Calu3 (cell line): ENCODE results near the gene GALNT17. TPM values are rescaled to one million over a fixed set of nuclear protein-coding genes. Genes with fewer than 3 reads are reported as not detected.

Source experiments
- BruUV-seq: library from RNA; stranded (reverse); fragments of 400-500 nt; replicated peaks from 2 replicates; lab custom pipeline; 2021; lab: Mats Ljungman, UMichigan
- CTCF ChIA-PET: fragments of 300-600 bp; sonication (Branson Sonifier 250); formaldehyde crosslinking; loops from one replicate; lab custom pipeline; 2022; ENCODE audit warnings: antibody characterized with exemption; lab: Charles Lee
- DNase-seq: peaks from one replicate; pipeline ENCODE4 v3.0.0; 2022
- H3K27ac Mint-ChIP-seq: one replicate; pipeline ENCODE4 v1.8.0; 2022; ENCODE audit warnings: mixed read lengths; ENCODE audit not compliant: unreplicated experiment
- H3K27me3 Mint-ChIP-seq: one replicate; pipeline ENCODE4 v1.8.0; 2022; ENCODE audit warnings: mixed read lengths; ENCODE audit not compliant: unreplicated experiment
- H3K36me3 Mint-ChIP-seq: one replicate; pipeline ENCODE4 v1.8.0; 2022; ENCODE audit warnings: mild to moderate bottlenecking, moderate library complexity, mixed read lengths; ENCODE audit not compliant: insufficient read depth, unreplicated experiment
- H3K4me1 Mint-ChIP-seq: one replicate; pipeline ENCODE4 v1.8.0; 2022; ENCODE audit warnings: mild to moderate bottlenecking, low read depth, mixed read lengths; ENCODE audit not compliant: unreplicated experiment
- H3K4me3 Mint-ChIP-seq: one replicate; pipeline ENCODE4 v1.8.0; 2022; ENCODE audit warnings: mild to moderate bottlenecking, low read depth, moderate library complexity, mixed read lengths; ENCODE audit not compliant: unreplicated experiment
- H3K9me3 Mint-ChIP-seq: one replicate; pipeline ENCODE4 v1.8.0; 2022; ENCODE audit warnings: low read depth, mixed read lengths; ENCODE audit not compliant: unreplicated experiment
- intact Hi-C: fragments of 100-400 bp; cut with micrococcal nuclease; formaldehyde crosslinking; loops from one replicate; pipeline ENCODE4 v1.10.0; 2022; ENCODE audit not compliant: unreplicated experiment
- total RNA-seq: library from RNA; stranded (reverse); gene quantifications from 2 replicates; pipeline ENCODE4 v1.2.3, GENCODE V29; 2022
- TF ChIP-seq, protein P1 (sequence below): fragments of 200-600 bp; IDR thresholded peaks from one replicate; pipeline ENCODE4 v1.8.0; 2022; ENCODE audit warnings: antibody characterized with exemption; ENCODE audit not compliant: unreplicated experiment

GALNT17 gene
- total RNA-seq, 1 experiment from 2014 or later, result not detected

- intact Hi-C loops, result no loop called here
- CTCF ChIA-PET, result no interaction called here
- no peak overlapping the region for H3K4me3 Mint-ChIP-seq
These were observed 355.1 kb downstream of the GALNT17 start for GRCh38 chr7:71486856-71487628.

DNA sequence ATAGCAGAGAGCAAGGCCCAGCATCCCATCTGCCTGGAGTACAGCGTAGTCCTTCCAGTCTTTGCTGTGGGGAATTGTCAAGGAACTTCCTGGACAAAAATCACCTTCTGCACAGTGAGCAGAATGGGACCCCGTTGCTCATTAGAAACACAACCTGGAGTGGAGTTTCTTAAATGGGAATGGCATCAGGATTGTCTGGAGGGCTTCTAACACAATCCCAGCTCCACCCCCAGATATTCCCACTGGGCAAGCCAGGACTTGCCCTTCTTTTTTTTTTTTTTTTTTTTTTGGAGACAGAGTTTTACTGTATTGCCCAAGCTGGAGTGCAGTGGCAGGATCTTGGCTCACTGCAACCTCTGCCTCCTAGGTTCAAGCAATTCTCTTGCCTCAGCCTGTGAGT lies 356.4 kb downstream of the GALNT17 start:
- Mint-ChIP-seq H3K4me1 (no peaks in the 10 kb centered on the region), H3K27ac (no peak overlapping the region), H3K9me3 (peaks cover 6% of the 10 kb centered on the region), H3K36me3 (no peaks in the 10 kb centered on the region), H3K27me3 (no peaks in the 10 kb centered on the region), H3K4me3 (no peak overlapping the region)
- no peak for DNase-seq
- no TSS peak for BruUV-seq
- CTCF ChIA-PET, result no interaction called here
- intact Hi-C loops, result no loop called here
- TF ChIP-seq, protein P1, sequence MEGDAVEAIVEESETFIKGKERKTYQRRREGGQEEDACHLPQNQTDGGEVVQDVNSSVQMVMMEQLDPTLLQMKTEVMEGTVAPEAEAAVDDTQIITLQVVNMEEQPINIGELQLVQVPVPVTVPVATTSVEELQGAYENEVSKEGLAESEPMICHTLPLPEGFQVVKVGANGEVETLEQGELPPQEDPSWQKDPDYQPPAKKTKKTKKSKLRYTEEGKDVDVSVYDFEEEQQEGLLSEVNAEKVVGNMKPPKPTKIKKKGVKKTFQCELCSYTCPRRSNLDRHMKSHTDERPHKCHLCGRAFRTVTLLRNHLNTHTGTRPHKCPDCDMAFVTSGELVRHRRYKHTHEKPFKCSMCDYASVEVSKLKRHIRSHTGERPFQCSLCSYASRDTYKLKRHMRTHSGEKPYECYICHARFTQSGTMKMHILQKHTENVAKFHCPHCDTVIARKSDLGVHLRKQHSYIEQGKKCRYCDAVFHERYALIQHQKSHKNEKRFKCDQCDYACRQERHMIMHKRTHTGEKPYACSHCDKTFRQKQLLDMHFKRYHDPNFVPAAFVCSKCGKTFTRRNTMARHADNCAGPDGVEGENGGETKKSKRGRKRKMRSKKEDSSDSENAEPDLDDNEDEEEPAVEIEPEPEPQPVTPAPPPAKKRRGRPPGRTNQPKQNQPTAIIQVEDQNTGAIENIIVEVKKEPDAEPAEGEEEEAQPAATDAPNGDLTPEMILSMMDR, result no peak

More at GRCh38 chr7:71486856-71487628, 355.1 kb downstream of the GALNT17 start:
- no peaks in the 10 kb centered on the region for H3K27me3 Mint-ChIP-seq
- BruUV-seq, result no TSS peak
- DNase-seq, result no peak
- no peaks in the 10 kb centered on the region for H3K4me1 Mint-ChIP-seq
- no peaks in the 10 kb centered on the region for H3K36me3 Mint-ChIP-seq
- H3K9me3 Mint-ChIP-seq, result peaks cover 6% of the 10 kb centered on the region
- no peak overlapping the region for H3K27ac Mint-ChIP-seq
- TF ChIP-seq, protein P1, result no peak

GRCh38 chr7:71491336-71491735 lies 359.4 kb downstream of the GALNT17 start:
- no peak overlapping the region for H3K27ac Mint-ChIP-seq
- TF ChIP-seq, protein P1, result no peak
- no peaks in the 10 kb centered on the region for H3K36me3 Mint-ChIP-seq

DNA sequence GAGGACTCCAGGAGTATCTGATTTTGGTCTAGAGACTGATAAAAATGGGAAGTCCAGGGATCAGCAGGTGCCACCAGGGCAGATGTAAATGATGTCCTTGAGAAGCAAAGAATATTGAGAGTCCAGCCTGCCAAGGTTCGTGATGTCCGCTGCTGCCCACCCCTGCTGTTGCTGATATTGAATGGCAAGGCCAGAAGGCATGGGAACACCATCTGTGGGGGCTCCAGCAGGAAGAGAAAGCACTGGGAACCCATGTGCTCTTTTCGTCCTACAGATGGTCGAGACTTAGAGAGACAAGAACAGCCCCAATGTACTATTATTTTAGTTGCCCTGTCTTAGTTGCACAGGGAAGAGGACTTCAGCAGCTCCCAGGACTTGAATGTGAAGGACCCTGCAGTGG lies 363.9 kb downstream of the GALNT17 start:
- TF ChIP-seq, protein P1, result no peak
- H3K4me1 Mint-ChIP-seq, result no peaks in the 10 kb centered on the region
- intact Hi-C loops, result no loop called here
- H3K27me3 Mint-ChIP-seq, result no peaks in the 10 kb centered on the region
- no peak overlapping the region for H3K27ac Mint-ChIP-seq
- H3K36me3 Mint-ChIP-seq, result no peaks in the 10 kb centered on the region
- no TSS peak for BruUV-seq
- H3K4me3 Mint-ChIP-seq, result no peak overlapping the region
- no peak for DNase-seq
- peaks cover 9% of the 10 kb centered on the region for H3K9me3 Mint-ChIP-seq
- CTCF ChIA-PET, result no interaction called here

More at GRCh38 chr7:71491336-71491735, 359.4 kb downstream of the GALNT17 start:
- CTCF ChIA-PET, result no interaction called here
- peaks cover 3% of the 10 kb centered on the region for H3K9me3 Mint-ChIP-seq
- H3K4me3 Mint-ChIP-seq, result no peak overlapping the region
- BruUV-seq, result no TSS peak
- H3K27me3 Mint-ChIP-seq, result no peaks in the 10 kb centered on the region
- DNase-seq, result no peak
- no peaks in the 10 kb centered on the region for H3K4me1 Mint-ChIP-seq
- intact Hi-C loops, result no loop called here
